Activated B cell treated with CpG ODN at 0.5 μM for 24 hours (primary cell): ENCODE data around the gene TGDS. TPM values are rescaled to one million over a fixed set of nuclear protein-coding genes. Genes with fewer than 3 reads are reported as not detected.

Source experiments
- ATAC-seq: fragments of 200-7000 bp; cut with Tn5 transposase; one replicate; pipeline ENCODE4 v1.10.0; 2021; ENCODE audit warnings: low read depth, mild to moderate bottlenecking, moderate library complexity
- CTCF ChIA-PET: fragments of 350-600 bp; sonication (Branson Sonifier 250); formaldehyde crosslinking; loops from one replicate; lab custom pipeline; 2021; ENCODE audit warnings: antibody characterized with exemption; lab: Charles Lee
- POLR2A ChIA-PET: fragments of 350-600 bp; sonication (Branson Sonifier 250); formaldehyde crosslinking; loops from one replicate; lab custom pipeline; 2021; ENCODE audit warnings: antibody characterized with exemption; lab: Charles Lee
- DNase-seq: peaks from one replicate; pipeline ENCODE4 v3.0.0; 2022
- H3K27ac Mint-ChIP-seq: one replicate; pipeline ENCODE4 v1.8.0; 2020; ENCODE audit warnings: mixed read lengths
- H3K27me3 Mint-ChIP-seq: one replicate; pipeline ENCODE4 v1.8.0; 2021; ENCODE audit warnings: mixed read lengths
- H3K36me3 Mint-ChIP-seq: one replicate; pipeline ENCODE4 v1.8.0; 2021; ENCODE audit warnings: low read depth, mixed read lengths
- H3K4me1 Mint-ChIP-seq: one replicate; pipeline ENCODE4 v1.8.0; 2021; ENCODE audit warnings: mixed read lengths
- H3K4me3 Mint-ChIP-seq: one replicate; pipeline ENCODE4 v1.8.0; 2020; ENCODE audit warnings: mild to moderate bottlenecking, mixed read lengths
- H3K9me3 Mint-ChIP-seq: one replicate; pipeline ENCODE4 v1.8.0; 2020; ENCODE audit warnings: mixed read lengths
- intact Hi-C: fragments of 100-400 bp; cut with micrococcal nuclease; formaldehyde crosslinking; loops from one replicate; pipeline ENCODE4 v1.15.1; 2024
- total RNA-seq: library from RNA; stranded (reverse); gene quantifications from 2 replicates; pipeline ENCODE4 v1.2.3, GENCODE V29; 2022
- TF ChIP-seq, protein P1 (sequence below): fragments of 200-600 bp; IDR thresholded peaks from one replicate; pipeline ENCODE4 v1.8.0; 2022; ENCODE audit warnings: antibody characterized with exemption, mild to moderate bottlenecking

The TGDS gene
- total RNA-seq, 1 donor from 2014 or later, result 12.7 TPM

GRCh38 chr13:94588541-94588940, 7.4 kb downstream of the TGDS start:
- DNase-seq (no peak), ATAC-seq (no peak)
- CTCF ChIA-PET, result no interaction called here
- POLR2A ChIA-PET, result no interaction called here
- H3K9me3 Mint-ChIP-seq, result no peaks in the 10 kb centered on the region
- intact Hi-C loops, result no loop called here
- H3K4me1 Mint-ChIP-seq, result peaks cover 7% of the 10 kb centered on the region
- H3K27ac Mint-ChIP-seq, result no peak overlapping the region
- H3K36me3 Mint-ChIP-seq, result peaks cover 58% of the 10 kb centered on the region
- H3K4me3 Mint-ChIP-seq, result no peak overlapping the region
- TF ChIP-seq, protein P1, sequence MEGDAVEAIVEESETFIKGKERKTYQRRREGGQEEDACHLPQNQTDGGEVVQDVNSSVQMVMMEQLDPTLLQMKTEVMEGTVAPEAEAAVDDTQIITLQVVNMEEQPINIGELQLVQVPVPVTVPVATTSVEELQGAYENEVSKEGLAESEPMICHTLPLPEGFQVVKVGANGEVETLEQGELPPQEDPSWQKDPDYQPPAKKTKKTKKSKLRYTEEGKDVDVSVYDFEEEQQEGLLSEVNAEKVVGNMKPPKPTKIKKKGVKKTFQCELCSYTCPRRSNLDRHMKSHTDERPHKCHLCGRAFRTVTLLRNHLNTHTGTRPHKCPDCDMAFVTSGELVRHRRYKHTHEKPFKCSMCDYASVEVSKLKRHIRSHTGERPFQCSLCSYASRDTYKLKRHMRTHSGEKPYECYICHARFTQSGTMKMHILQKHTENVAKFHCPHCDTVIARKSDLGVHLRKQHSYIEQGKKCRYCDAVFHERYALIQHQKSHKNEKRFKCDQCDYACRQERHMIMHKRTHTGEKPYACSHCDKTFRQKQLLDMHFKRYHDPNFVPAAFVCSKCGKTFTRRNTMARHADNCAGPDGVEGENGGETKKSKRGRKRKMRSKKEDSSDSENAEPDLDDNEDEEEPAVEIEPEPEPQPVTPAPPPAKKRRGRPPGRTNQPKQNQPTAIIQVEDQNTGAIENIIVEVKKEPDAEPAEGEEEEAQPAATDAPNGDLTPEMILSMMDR, result no peak
- H3K27me3 Mint-ChIP-seq, result no peaks in the 10 kb centered on the region

DNA sequence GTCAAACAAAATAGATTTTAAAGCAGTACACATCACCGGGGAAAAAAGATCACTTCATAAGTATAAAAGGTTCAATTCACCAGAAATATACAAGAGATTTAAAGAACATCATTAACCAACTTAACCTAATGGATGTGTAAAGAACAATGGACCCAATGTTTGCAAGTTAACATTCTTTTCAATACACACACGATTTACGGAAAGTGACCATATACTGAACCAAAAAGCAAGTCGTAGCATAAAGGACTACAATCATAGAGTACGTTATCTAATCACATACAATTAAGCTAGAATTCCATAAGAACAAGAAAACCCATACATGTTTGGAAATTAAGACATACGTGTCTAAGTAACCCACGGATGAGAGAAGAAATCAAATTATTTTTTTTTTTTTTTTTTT, 9.6 kb downstream of the TGDS start:
- CTCF ChIA-PET, result no interaction called here
- peaks cover 65% of the 10 kb centered on the region for H3K36me3 Mint-ChIP-seq
- no peak overlapping the region for H3K27ac Mint-ChIP-seq
- ATAC-seq (no peak), DNase-seq (no peak)
- POLR2A ChIA-PET, result interaction anchor here (0.8 to 1.4 kb wide), 2 partner anchors 10 to 37 kb away, joined by 4 to 7 read pairs; partner anchors contain the start of gene TGDS
- TF ChIP-seq, protein P1, result no peak
- intact Hi-C loops, result no loop called here
- H3K4me1 Mint-ChIP-seq, result peaks cover 4% of the 10 kb centered on the region
- H3K9me3 Mint-ChIP-seq, result no peaks in the 10 kb centered on the region
- H3K4me3 Mint-ChIP-seq, result no peak overlapping the region
- H3K27me3 Mint-ChIP-seq, result no peaks in the 10 kb centered on the region

GRCh38 chr13:94585543-94586101, 10.3 kb downstream of the TGDS start:
- no peak for DNase-seq
- H3K4me1 Mint-ChIP-seq, result peaks cover 3% of the 10 kb centered on the region
- ChIA-PET POLR2A (interaction anchor here (0.8 to 1.4 kb wide), 2 partner anchors 11 to 37 kb away, joined by 4 to 7 read pairs; partner anchors contain the start of gene TGDS), CTCF (interaction anchor here (0.6 kb wide), 1 partner anchor 38 kb away, joined by 3 read pairs; no protein-coding TSS in a partner anchor)
- no peaks in the 10 kb centered on the region for H3K9me3 Mint-ChIP-seq
- H3K36me3 Mint-ChIP-seq, result peaks cover 63% of the 10 kb centered on the region
- no peaks in the 10 kb centered on the region for H3K27me3 Mint-ChIP-seq
- H3K4me3 Mint-ChIP-seq, result no peak overlapping the region
- TF ChIP-seq, protein P1, result no peak
- H3K27ac Mint-ChIP-seq, result no peak overlapping the region
- no peak for ATAC-seq
- intact Hi-C loops, result no loop called here

DNA sequence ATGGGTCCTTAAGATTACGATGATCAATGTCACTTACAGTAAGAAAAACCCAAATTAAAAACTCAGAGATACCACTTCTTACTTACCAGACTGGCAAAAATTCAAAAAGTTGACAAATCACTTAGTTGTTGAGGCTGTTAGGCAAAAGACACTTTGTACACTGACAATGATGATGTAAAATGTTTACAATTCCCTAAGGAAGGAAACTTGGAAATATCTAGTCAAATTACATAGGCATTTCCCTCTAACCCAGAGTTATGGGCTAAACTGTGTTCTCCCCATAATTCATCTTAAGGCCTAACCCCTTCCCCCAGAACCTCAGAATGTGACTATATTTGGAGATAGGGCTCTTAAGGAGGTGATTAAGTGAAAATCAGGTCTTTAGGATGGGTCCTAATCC, 12.0 kb downstream of the TGDS start:
- intact Hi-C loops, result no loop called here
- no peak for ATAC-seq
- Mint-ChIP-seq H3K4me1 (no peaks in the 10 kb centered on the region), H3K36me3 (peaks cover 62% of the 10 kb centered on the region), H3K4me3 (no peak overlapping the region), H3K9me3 (no peaks in the 10 kb centered on the region), H3K27ac (no peak overlapping the region), H3K27me3 (no peaks in the 10 kb centered on the region)
- ChIA-PET POLR2A (no interaction called here), CTCF (no interaction called here)
- TF ChIP-seq, protein P1, result no peak
- DNase-seq, result no peak

GRCh38 chr13:94579063-94579462, 16.9 kb downstream of the TGDS start:
- Mint-ChIP-seq H3K27me3 (no peaks in the 10 kb centered on the region), H3K36me3 (peaks cover 56% of the 10 kb centered on the region)
- POLR2A ChIA-PET, result interaction anchor here (1.1 kb wide), 1 partner anchor 30 kb away, joined by 3 read pairs; no protein-coding TSS in a partner anchor

More at GRCh38 chr13:94579063-94579462, 16.9 kb downstream of the TGDS start:
- TF ChIP-seq, protein P1, result no peak
- CTCF ChIA-PET, result no interaction called here
- ATAC-seq (no peak), DNase-seq (no peak)
- Mint-ChIP-seq H3K27ac (no peak overlapping the region), H3K4me1 (no peaks in the 10 kb centered on the region), H3K4me3 (no peak overlapping the region), H3K9me3 (no peaks in the 10 kb centered on the region)
- intact Hi-C loops, result loop anchor here (2.0 kb wide), 1 partner anchor 16 kb away; no protein-coding TSS in a partner anchor
